Right lobe of liver (tissue), 4 donors: Measurements from ENCODE around the gene KCND1.

Experiments used
- CTCF ChIP-seq, 4 donors: fragments of 200-600 bp in 3 of 4; fragments of 450-650 bp in 1 of 4; IDR thresholded peaks; one replicate each; pipeline versions ENCODE4 v1.5.1 to v1.8.0; 2016 to 2022; ENCODE audit warnings: antibody characterized with exemption in 4 of 4, mild to moderate bottlenecking in 2 of 4
- POLR2A ChIP-seq: fragments of 450-650 bp; IDR thresholded peaks from one replicate; pipeline ENCODE4 v1.6.1; 2017; ENCODE audit warnings: antibody characterized with exemption, mild to moderate bottlenecking
- donor health status: DM: no; HTN: no; CAD: no.
- donor health status: DM: no; HTN: no; CAD: no.
- donor health status: DM: no; HTN: yes; CAD: no.

- TF ChIP-seq CTCF (IDR thresholded peaks at IDR 0.05) (no peak), POLR2A (no peak)
These were observed 20.7 kb upstream of the KCND1 start for GRCh38 chrX:48992341-48992740.
